Heart left ventricle (tissue), 16 donors: ENCODE results near the gene RAVER2. TPM values are rescaled to one million over a fixed set of nuclear protein-coding genes. Genes with fewer than 3 reads are reported as not detected.
A peak's percentile ranks its signal among the peaks of the same experiment; 100 is the strongest.

Source experiments
- ATAC-seq, 4 donors: fragments of 200-7000 bp; cut with Tn5 transposase; one replicate each; pipeline ENCODE4 v1.9.1; 2020 to 2022; ENCODE audit warnings: moderate library complexity in 4 of 4, mild to moderate bottlenecking in 3 of 4, moderate number of reproducible peaks in 1 of 4
- DNase-seq, 5 donors: peaks; one replicate each; pipeline ENCODE4 v3.0.0-alpha.2; 2020
- H3K27ac ChIP-seq, 12 donors: fragments of 200-600 bp; sonication (generic) in 4 of 12; one replicate each; pipeline versions ENCODE4 v1.5.0 to v1.8.0; 2016 to 2022; ENCODE audit warnings: mild to moderate bottlenecking in 2 of 12
- H3K27me3 ChIP-seq, 9 donors: fragments of 200-600 bp; sonication (generic) in 2 of 9; one replicate each; pipeline versions ENCODE4 v1.5.1 to v1.8.0; 2016 to 2022; ENCODE audit warnings: mild to moderate bottlenecking in 3 of 9
- H3K36me3 ChIP-seq, 9 donors: fragments of 200-600 bp; sonication (generic) in 2 of 9; one replicate each; pipeline versions ENCODE4 v1.5.0 to v1.8.0; 2018 to 2022; ENCODE audit warnings: mild to moderate bottlenecking in 2 of 9
- H3K4me1 ChIP-seq, 12 donors: fragments of 200-600 bp; sonication (generic) in 4 of 12; one replicate each; pipeline versions ENCODE4 v1.5.0 to v1.8.0; 2016 to 2022; ENCODE audit warnings: mild to moderate bottlenecking in 3 of 12
- H3K4me3 ChIP-seq, 12 donors: fragments of 200-600 bp; sonication (generic) in 4 of 12; one replicate each; pipeline versions ENCODE4 v1.5.0 to v1.8.0; 2017 to 2022; ENCODE audit warnings: mild to moderate bottlenecking in 9 of 12, moderate library complexity in 4 of 12
- H3K9me3 ChIP-seq, 12 donors: fragments of 200-600 bp; sonication (generic) in 4 of 12; one replicate each; pipeline versions ENCODE4 v1.5.0 to v1.8.0; 2016 to 2022; ENCODE audit warnings: mild to moderate bottlenecking in 1 of 12
- POLR2A ChIP-seq, 2 donors: fragments of 450-650 bp; IDR thresholded peaks; one replicate each; pipeline ENCODE4 v1.6.1; 2017; ENCODE audit warnings: antibody characterized with exemption in 2 of 2, mild to moderate bottlenecking in 2 of 2, moderate library complexity in 2 of 2
- WGBS, 4 donors: extraction: QIAGEN DNeasy Blood & Tissue Kit in 2 of 4; methylation state at CpG; one replicate each; pipeline versions ENCODE4 v1.1.5 to v1.1.7; 2013 to 2018; 5-methylcytosine and 5-hydroxymethylcytosine counted together
- intact Hi-C, 10 donors: fragments of 100-400 bp; cut with DNase I; formaldehyde crosslinking; loops; one replicate each; pipeline versions ENCODE4 v1.11.1 to v1.14.2; 2022
- polyA plus RNA-seq, 2 donors: library from polyadenylated mRNA; stranded (reverse); fragments of 200-250 nt; gene quantifications; one replicate each; pipeline ENCODE4 v1.2.3, GENCODE V29; 2013
- total RNA-seq, 9 donors: library from RNA; depleted of rRNA in 2 of 9; stranded (reverse); fragments of >200 nt in 2 of 9; fragmentation: NEBNext Ultra II Directional in 3 of 9; extraction: Animal tissue kit (Norgen Biotek cat#: 25700) in 3 of 9; gene quantifications; one replicate each; pipeline versions ENCODE4 v1.1.0 to v1.2.4, GENCODE V29; 2016 to 2023
- TF ChIP-seq, protein P1 (sequence below), 12 donors: fragments of 200-600 bp; sonication (generic) in 4 of 12; IDR thresholded peaks; one replicate each; pipeline versions ENCODE4 v1.5.0 to v1.8.0; 2018 to 2022; ENCODE audit warnings: antibody characterized with exemption in 12 of 12, mild to moderate bottlenecking in 5 of 12
- donor health status: ischemic (EF 13 %, LVEDD 7.1; RV severe dilation, severe dysfunction).
- donor health status: healthy with polysubstance abuse.
- donor health status: DM: no; HTN: yes; CAD: no.
- donor health status: DM: no; HTN: no; CAD: no.
- donor health status: ischemic (EF 25% LVEDD 6.9; RV normal size, moderate dysfunction).
- donor health status: ischemic (EF 25% LVEDD 5.7; RV mildly dilated, moderate dysfunction).
- donor health status: healthy.
- donor health status: DM: yes; HTN: yes; CAD: no.
- donor health status: ischemic (EF 35%, LVEDD 5.7; RV mildly dilated, moderate dysfunction).
- donor health status: nonischemic (EF 11% LVEDD 7.7; RV severe dilation, severe dysfunction).
- donor health status: DM: yes; HTN: yes; CAD: no.
- donor health status: PGD.
- donor health status: ischemic (EF 29% LVEDD 5.4; RV normal size, mild dysfunction).
- donor health status: nonischemic (EF 23%, LVEDD 6.1; RV moderate dilation, normal function).

The RAVER2 gene
- total and polyA plus RNA-seq, 11 donors = 6.3 to 25.8 (median 18.6) TPM

DNA sequence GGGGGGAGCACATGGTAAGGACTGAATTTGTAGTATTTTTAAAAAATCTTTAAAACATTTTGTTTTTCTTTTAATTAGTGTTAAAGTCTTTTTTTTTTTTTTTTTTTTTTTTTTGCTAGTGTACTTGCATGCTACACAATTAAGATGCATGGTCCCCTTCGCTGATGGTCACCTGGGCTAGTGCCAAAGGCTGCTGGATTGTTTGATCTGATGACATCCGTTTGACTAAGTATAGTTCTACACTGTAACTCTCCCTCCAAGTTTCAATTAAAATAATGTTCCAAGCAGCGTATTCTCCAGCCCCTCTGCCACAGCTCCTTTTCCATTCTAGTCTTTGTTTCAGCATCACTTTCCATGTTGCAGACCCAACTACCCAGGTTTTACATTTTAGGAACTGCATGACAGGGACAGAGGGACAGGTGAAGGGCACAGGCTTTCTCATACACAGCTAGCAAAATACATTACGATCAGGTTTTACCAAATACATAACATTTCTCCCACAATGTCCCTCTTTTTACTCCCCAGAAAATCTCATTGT, 852 bp upstream of the RAVER2 start:
- Histone ChIP-seq H3K27ac (peak overlapping the region in 9 of 12 donors; percentile 74 to 88 (median 84)), H3K4me1 (peaks cover 0 to 38% (median 17%) of the 10 kb centered on the region in 12 donors), H3K36me3 (no peaks in the 10 kb centered on the region), H3K4me3 (peak overlapping the region; percentile 66 to 96 (median 86)), H3K9me3 (no peaks in the 10 kb centered on the region), H3K27me3 (no peaks in the 10 kb centered on the region)
- DNase-seq = peak in 1 of 5 donors; percentile 30
- WGBS, 4 donors = 8 to 13% (median 10%) methylated on average over 4 of the region's 4 CpGs
- intact Hi-C loops = loop anchor here in 7 of 10 donors (1.0 to 10.0 kb wide), 7 partner anchors 57 to 81 kb away; no protein-coding TSS in a partner anchor
- TF ChIP-seq, protein P1, sequence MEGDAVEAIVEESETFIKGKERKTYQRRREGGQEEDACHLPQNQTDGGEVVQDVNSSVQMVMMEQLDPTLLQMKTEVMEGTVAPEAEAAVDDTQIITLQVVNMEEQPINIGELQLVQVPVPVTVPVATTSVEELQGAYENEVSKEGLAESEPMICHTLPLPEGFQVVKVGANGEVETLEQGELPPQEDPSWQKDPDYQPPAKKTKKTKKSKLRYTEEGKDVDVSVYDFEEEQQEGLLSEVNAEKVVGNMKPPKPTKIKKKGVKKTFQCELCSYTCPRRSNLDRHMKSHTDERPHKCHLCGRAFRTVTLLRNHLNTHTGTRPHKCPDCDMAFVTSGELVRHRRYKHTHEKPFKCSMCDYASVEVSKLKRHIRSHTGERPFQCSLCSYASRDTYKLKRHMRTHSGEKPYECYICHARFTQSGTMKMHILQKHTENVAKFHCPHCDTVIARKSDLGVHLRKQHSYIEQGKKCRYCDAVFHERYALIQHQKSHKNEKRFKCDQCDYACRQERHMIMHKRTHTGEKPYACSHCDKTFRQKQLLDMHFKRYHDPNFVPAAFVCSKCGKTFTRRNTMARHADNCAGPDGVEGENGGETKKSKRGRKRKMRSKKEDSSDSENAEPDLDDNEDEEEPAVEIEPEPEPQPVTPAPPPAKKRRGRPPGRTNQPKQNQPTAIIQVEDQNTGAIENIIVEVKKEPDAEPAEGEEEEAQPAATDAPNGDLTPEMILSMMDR (IDR thresholded peaks at IDR 0.05) = no peak
- TF ChIP-seq POLR2A (IDR thresholded peaks at IDR 0.05) = no peak
- ATAC-seq = no peak

GRCh38 chr1:64745181-64745985, 508 bp downstream of the RAVER2 start:
- no peaks in the 10 kb centered on the region for H3K9me3 ChIP-seq
- peak overlapping the region; percentile 62 to 88 (median 84) for H3K27ac ChIP-seq
- no peaks in the 10 kb centered on the region for H3K36me3 ChIP-seq
- WGBS, 4 donors = 0 to 1% (median 1%) methylated on average over 34 to 67 of the region's 67 CpGs
- H3K27me3 ChIP-seq = no peaks in the 10 kb centered on the region
- DNase-seq = peak in 3 of 5 donors; percentile 21 to 60 (median 23)
- H3K4me1 ChIP-seq = peaks cover 0 to 46% (median 21%) of the 10 kb centered on the region in 12 donors
- ATAC-seq = peak; percentile 13 to 48 (median 41)
- H3K4me3 ChIP-seq = peak overlapping the region; percentile 66 to 96 (median 86)
- TF ChIP-seq, protein P1 (IDR thresholded peaks at IDR 0.05) = no peak
- no peak for TF ChIP-seq POLR2A (IDR thresholded peaks at IDR 0.05)
- intact Hi-C loops = loop anchor here in 7 of 10 donors (2.0 to 10.0 kb wide), 4 partner anchors 61 to 79 kb away; no protein-coding TSS in a partner anchor

DNA sequence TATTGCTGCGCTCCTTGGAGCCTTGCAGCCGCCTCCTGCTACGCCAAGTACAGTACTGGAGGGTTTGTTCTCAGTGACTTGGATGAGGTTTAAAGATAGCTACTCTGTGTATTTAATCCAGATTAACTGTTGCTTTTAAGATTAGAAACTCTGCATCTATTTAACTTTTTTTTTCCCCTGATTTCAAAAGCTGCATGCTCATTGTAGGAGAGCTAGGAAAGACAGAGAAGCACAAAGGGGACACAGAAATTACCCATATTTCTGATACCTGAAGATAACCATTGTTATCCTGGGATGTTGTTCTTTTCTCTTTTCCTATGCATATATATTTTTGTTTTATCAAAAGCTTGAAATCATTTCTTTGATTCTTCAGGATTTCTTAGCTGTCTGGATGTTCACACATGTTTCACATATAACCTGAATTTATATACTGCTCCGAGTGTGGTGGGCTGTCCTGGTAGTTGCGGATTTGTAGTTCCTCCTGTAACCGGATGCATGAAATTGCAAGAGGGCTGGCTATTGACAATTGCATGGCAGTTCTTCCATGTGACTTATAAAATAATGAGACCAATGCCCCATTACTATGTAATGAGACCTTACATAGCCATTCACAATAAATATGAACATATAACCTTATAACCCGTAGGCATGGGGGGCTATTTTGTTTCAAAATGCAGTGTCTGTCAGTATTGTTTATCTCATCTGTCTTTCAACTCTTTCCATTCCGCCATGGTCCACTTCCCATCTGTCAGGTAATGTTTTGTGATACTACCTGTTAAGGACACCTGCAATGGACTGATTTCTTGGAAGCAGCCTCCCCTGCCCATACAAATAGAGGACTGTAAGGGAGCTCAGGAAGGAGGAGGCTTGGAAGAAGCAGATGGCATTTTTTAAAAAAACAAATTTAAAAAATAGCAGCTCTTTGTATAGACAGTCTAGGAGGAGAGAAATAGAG, 1.4 kb downstream of the RAVER2 start:
- Histone ChIP-seq H3K9me3 (no peaks in the 10 kb centered on the region), H3K4me3 (peak overlapping the region; percentile 66 to 96 (median 86)), H3K4me1 (peaks cover 0 to 46% (median 21%) of the 10 kb centered on the region in 12 donors), H3K27ac (peak overlapping the region; percentile 62 to 88 (median 84)), H3K36me3 (no peaks in the 10 kb centered on the region), H3K27me3 (no peaks in the 10 kb centered on the region)
- ATAC-seq = peak; percentile 42 to 61 (median 54)
- DNase-seq = peak in 1 of 5 donors; percentile 33
- TF ChIP-seq, protein P1 (IDR thresholded peaks at IDR 0.05) = no peak
- TF ChIP-seq POLR2A (IDR thresholded peaks at IDR 0.05) = no peak
- WGBS, 4 donors = 39 to 51% (median 42%) methylated on average over 8 of the region's 8 CpGs
- intact Hi-C loops = loop anchor here in 7 of 10 donors (2.0 to 10.0 kb wide), 4 partner anchors 61 to 79 kb away; no protein-coding TSS in a partner anchor
